Suprapubic skin (tissue), 3 donors: ENCODE data around the gene C2orf92.

Source experiments
- EP300 ChIP-seq: sonication (generic); formaldehyde crosslinking; IDR thresholded peaks from one replicate; pipeline ENCODE4 v1.6.1; 2017; ENCODE audit warnings: antibody characterized with exemption
- POLR2A ChIP-seq, 2 donors: fragments of 450-650 bp; IDR thresholded peaks; one replicate each; pipeline ENCODE4 v1.6.1; 2017; ENCODE audit warnings: antibody characterized with exemption in 2 of 2, mild to moderate bottlenecking in 2 of 2, moderate library complexity in 2 of 2
- TF ChIP-seq, protein P1 (sequence below), 2 donors: fragments of 200-600 bp in 1 of 2; fragments of 450-650 bp in 1 of 2; sonication (generic) in 1 of 2; IDR thresholded peaks; one replicate each; pipeline ENCODE4 v1.5.1; 2016 to 2019; ENCODE audit warnings: antibody characterized with exemption in 2 of 2, mild to moderate bottlenecking in 1 of 2, moderate library complexity in 1 of 2

DNA sequence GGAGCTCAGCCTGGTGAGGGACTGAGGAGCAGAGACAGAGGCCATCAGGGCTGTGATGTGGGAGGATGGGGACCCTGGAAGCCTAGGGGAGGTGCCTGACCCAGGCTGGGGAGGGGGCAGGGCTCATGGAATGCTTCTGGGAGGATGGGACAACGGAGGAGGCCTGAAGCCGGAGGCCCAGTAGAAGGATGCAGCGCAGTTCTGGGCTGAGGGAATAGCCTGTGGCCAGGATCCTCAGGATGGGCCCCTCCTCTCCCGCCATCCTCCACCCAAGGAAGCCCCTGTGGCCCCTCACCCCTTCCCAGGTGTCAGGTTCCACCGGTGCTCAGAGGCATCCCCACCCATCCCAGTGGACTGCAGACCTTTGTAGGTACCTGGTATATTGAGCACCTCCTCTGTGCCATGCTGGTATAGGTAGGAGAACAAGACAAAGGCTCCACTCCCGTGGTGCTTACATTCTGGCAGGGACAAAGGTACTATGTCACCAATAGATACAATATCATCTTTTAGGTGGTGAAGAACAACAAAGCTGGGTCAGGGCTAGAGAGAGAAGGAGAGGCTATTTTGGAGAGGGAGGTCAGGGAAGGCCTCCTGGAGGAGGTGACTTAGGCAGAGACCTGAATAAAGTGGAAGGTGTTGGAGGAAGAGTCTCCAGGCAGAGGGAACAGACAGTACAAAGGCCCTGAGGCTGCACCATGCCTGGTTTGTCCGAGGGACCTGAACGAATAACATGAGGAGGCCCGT, 46.6 kb downstream of the C2orf92 start:
- TF ChIP-seq, protein P1, sequence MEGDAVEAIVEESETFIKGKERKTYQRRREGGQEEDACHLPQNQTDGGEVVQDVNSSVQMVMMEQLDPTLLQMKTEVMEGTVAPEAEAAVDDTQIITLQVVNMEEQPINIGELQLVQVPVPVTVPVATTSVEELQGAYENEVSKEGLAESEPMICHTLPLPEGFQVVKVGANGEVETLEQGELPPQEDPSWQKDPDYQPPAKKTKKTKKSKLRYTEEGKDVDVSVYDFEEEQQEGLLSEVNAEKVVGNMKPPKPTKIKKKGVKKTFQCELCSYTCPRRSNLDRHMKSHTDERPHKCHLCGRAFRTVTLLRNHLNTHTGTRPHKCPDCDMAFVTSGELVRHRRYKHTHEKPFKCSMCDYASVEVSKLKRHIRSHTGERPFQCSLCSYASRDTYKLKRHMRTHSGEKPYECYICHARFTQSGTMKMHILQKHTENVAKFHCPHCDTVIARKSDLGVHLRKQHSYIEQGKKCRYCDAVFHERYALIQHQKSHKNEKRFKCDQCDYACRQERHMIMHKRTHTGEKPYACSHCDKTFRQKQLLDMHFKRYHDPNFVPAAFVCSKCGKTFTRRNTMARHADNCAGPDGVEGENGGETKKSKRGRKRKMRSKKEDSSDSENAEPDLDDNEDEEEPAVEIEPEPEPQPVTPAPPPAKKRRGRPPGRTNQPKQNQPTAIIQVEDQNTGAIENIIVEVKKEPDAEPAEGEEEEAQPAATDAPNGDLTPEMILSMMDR (IDR thresholded peaks at IDR 0.05): no peak
- no peak for TF ChIP-seq EP300
- TF ChIP-seq POLR2A (IDR thresholded peaks at IDR 0.05): no peak
